IPS DF 6.9 (cell line): ENCODE measurements around the gene SARNP.

Experiments
- DNase-seq: peaks from one replicate; pipeline ENCODE4 v3.0.0-alpha.2; 2013; ENCODE audit warnings: low read depth, low spot score
- H3K27ac ChIP-seq: one replicate; pipeline ENCODE4 v1.5.1; 2013; ENCODE audit warnings: low read length, control low read depth
- H3K27me3 ChIP-seq: 2 replicates; pipeline ENCODE4 v1.6.1; 2013; ENCODE audit warnings: mild to moderate bottlenecking, low read length; ENCODE audit not compliant: control insufficient read depth, insufficient read depth
- H3K36me3 ChIP-seq: 2 replicates; pipeline ENCODE4 v1.6.1; 2013; ENCODE audit warnings: low read length; ENCODE audit not compliant: control insufficient read depth, insufficient read depth
- H3K4me1 ChIP-seq: 2 replicates; pipeline ENCODE4 v1.6.1; 2013; ENCODE audit warnings: low read length; ENCODE audit not compliant: control insufficient read depth, insufficient read depth
- H3K4me3 ChIP-seq: 2 replicates; pipeline ENCODE4 v1.5.1; 2013; ENCODE audit warnings: mild to moderate bottlenecking, low read length
- H3K9me3 ChIP-seq: 2 replicates; pipeline ENCODE4 v1.6.1; 2013; ENCODE audit warnings: low read length, inconsistent platforms; ENCODE audit not compliant: control insufficient read depth, insufficient read depth
- WGBS: extraction: QIAGEN DNeasy Blood & Tissue Kit; methylation state at CpG from one replicate; pipeline ENCODE4 v1.1.7; 2013; ENCODE audit warnings: mixed read lengths, missing lambda C conversion rate; ENCODE audit not compliant: insufficient read length, insufficient coverage; 5-methylcytosine and 5-hydroxymethylcytosine counted together

The SARNP gene

DNA sequence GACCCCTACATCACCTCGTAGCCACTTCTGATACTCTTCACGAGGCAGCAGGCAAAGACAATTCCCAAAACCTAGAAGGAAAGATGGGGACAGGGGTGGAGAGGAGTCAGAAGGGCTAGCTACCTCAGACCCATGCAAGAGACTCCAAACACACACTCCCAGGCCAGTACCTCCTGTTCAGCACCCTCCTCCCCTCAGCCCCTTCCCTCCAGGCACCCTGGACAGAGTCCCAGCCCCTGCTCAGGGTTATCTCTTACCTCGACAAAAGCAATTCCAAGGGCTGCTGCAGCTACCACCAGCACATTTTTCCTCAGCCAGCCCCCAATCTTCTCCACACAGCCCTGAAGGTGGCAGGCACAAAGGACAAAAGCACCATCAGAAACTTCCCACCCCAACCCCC lies 92.0 kb downstream of the SARNP start:
- Histone ChIP-seq H3K9me3 (no peaks in the 10 kb centered on the region), H3K36me3 (peaks cover 8% of the 10 kb centered on the region), H3K27me3 (no peaks in the 10 kb centered on the region), H3K27ac (no peak overlapping the region), H3K4me3 (no peak overlapping the region), H3K4me1 (no peaks in the 10 kb centered on the region)
- DNase-seq: no peak
- WGBS: no CpG with 5 or more reads among the region's 3 CpGs

- H3K4me3 ChIP-seq: no peak overlapping the region
- no peak for DNase-seq
- H3K27ac ChIP-seq: no peak overlapping the region
- H3K36me3 ChIP-seq: peaks cover 8% of the 10 kb centered on the region
- no peaks in the 10 kb centered on the region for H3K4me1 ChIP-seq
- H3K27me3 ChIP-seq: no peaks in the 10 kb centered on the region
- WGBS: no CpG with 5 or more reads among the region's 3 CpGs
- no peaks in the 10 kb centered on the region for H3K9me3 ChIP-seq
Observed at GRCh38 chr12:55724940-55725309, 92.6 kb downstream of the SARNP start.

DNA sequence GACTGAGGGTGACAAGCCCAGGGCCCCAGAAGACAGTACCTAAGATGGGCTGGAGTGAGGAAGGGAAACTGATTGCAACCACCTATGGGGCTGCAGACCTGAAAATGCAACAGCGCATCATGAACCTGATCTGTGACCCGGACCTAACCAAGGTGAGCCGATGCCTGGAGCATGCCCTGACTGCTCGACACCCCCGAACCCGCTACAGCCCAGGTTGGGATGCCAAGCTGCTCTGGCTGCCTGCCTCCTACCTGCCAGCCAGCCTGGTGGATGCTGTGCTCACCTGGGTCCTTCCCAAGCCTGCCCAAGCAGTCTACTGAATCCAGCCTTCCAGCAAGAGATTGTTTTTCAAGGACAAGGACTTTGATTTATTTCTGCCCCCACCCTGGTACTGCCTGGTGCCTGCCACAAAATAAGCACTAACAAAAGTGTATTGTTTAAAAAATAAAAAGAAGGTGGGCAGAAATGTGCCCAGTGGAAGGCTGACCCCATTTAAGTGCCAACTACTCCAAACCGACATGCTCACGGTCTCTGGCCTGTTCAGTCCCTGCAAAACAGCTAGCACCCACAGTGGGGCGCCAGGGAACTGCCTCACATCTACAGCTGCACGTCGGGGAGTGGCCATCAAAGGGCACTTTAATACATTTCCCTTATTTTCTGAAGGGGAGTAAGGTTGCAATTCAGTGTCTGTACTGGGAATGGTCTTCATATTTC lies 93.1 kb downstream of the SARNP start:
- no peaks in the 10 kb centered on the region for H3K27me3 ChIP-seq
- H3K36me3 ChIP-seq: peaks cover 8% of the 10 kb centered on the region
- no peaks in the 10 kb centered on the region for H3K4me1 ChIP-seq
- no peaks in the 10 kb centered on the region for H3K9me3 ChIP-seq
- no peak for DNase-seq
- H3K27ac ChIP-seq: no peak overlapping the region
- WGBS: no CpG with 5 or more reads among the region's 11 CpGs
- no peak overlapping the region for H3K4me3 ChIP-seq

DNA sequence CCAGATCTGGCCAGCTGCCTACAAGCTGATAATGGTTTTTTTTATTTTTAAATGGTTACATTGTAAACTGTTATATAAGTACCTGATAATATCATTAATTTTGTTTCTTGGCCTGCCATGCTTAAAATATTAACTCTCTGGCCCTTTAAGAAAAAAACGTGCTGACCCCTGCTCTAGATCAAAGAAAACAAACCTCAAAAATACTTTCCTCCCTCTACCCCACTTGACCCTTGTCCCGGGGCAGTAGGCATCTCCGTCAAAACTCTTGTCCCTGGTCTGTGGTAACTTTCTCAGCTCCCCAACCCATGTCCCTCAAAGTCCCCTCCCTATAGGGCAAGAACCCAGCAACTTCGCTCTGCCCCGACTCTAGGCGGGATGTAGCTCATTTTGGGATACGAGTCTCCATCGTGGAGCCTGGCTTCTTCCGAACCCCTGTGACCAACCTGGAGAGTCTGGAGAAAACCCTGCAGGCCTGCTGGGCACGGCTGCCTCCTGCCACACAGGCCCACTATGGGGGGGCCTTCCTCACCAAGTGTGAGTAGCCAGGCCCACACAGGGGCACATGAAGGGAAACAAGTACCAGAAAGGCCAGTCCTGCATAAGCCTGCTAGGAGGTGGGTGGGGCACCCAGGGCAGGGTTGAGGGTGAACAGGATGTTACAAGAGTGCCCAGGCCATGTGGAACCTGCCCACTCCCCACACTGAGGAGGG lies 93.9 kb downstream of the SARNP start:
- Histone ChIP-seq H3K9me3 (no peaks in the 10 kb centered on the region), H3K4me1 (peaks cover 3% of the 10 kb centered on the region), H3K27ac (no peak overlapping the region), H3K36me3 (peaks cover 8% of the 10 kb centered on the region), H3K4me3 (no peak overlapping the region), H3K27me3 (no peaks in the 10 kb centered on the region)
- no peak for DNase-seq
- no CpG with 5 or more reads among the region's 10 CpGs for WGBS

DNA sequence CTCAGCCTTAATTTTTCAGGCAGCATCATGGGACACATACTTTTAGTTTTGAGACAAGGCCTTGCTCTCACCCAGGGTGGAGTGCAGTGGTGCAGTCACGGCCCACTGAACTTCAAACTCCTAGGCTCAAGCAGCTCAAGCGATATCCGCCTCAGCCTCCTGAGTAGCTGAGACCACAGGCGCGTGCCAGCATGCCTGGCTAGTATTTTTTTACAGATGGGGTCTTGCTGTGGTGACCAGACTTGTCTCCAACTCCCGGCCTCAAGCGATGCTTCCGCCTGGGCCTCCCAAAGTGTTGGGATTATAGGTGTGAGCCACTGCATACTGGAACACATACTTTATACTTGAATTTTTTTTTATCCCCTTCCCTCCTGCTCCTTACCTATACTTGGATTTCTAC lies 94.6 kb downstream of the SARNP start:
- no peak overlapping the region for H3K4me3 ChIP-seq
- peaks cover 8% of the 10 kb centered on the region for H3K36me3 ChIP-seq
- H3K27me3 ChIP-seq: no peaks in the 10 kb centered on the region
- H3K4me1 ChIP-seq: peaks cover 5% of the 10 kb centered on the region
- H3K27ac ChIP-seq: no peak overlapping the region
- WGBS: no CpG with 5 or more reads among the region's 8 CpGs
- no peak for DNase-seq
- no peaks in the 10 kb centered on the region for H3K9me3 ChIP-seq

- no peaks in the 10 kb centered on the region for H3K27me3 ChIP-seq
- H3K4me1 ChIP-seq: peaks cover 11% of the 10 kb centered on the region
- no peaks in the 10 kb centered on the region for H3K9me3 ChIP-seq
- H3K36me3 ChIP-seq: peaks cover 8% of the 10 kb centered on the region
- no peak overlapping the region for H3K4me3 ChIP-seq
- H3K27ac ChIP-seq: no peak overlapping the region
- DNase-seq: no peak
- no CpG with 5 or more reads among the region's 14 CpGs for WGBS
Observed at GRCh38 chr12:55721601-55722213, 95.8 kb downstream of the SARNP start.

DNA sequence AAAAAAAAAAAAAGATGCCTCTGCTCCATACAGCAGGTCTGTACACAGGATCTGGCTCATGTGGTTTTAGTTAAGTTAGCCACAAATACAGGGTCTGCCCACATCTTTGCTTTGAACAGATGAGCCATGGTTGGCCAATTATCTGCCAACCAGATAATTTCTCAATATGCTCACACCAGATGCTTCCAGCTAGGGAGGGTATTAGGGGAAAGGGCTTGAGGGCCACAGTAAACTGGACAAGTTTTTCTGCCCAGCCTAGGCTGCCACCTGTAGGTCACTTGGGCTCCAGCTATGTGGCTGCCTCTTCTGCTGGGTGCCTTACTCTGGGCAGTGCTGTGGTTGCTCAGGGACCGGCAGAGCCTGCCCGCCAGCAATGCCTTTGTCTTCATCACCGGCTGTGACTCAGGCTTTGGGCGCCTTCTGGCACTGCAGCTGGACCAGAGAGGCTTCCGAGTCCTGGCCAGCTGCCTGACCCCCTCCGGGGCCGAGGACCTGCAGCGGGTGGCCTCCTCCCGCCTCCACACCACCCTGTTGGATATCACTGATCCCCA lies 96.6 kb downstream of the SARNP start:
- Histone ChIP-seq H3K27me3 (no peaks in the 10 kb centered on the region), H3K4me3 (no peak overlapping the region), H3K4me1 (peaks cover 11% of the 10 kb centered on the region), H3K9me3 (no peaks in the 10 kb centered on the region), H3K36me3 (peaks cover 5% of the 10 kb centered on the region), H3K27ac (no peak overlapping the region)
- WGBS: no CpG with 5 or more reads among the region's 9 CpGs
- no peak for DNase-seq

- DNase-seq: no peak
- Histone ChIP-seq H3K27ac (no peak within 1 kb of the TSS), H3K4me3 (no peak within 1 kb of the TSS), H3K36me3 (peaks cover 5% of the 10 kb centered on the region), H3K9me3 (no peaks in the 10 kb centered on the region), H3K4me1 (peaks cover 11% of the 10 kb centered on the region), H3K27me3 (no peaks in the 10 kb centered on the region)
- no CpG with 5 or more reads among the region's 6 CpGs for WGBS
Observed at GRCh38 chr12:55720071-55720564, 97.4 kb downstream of the SARNP start, which contains the start of gene RDH5. Gene RDH5, plus strand, starts transcription at chr12:55720393. Its CDS starts 792 bp downstream, at chr12:55721185.

DNA sequence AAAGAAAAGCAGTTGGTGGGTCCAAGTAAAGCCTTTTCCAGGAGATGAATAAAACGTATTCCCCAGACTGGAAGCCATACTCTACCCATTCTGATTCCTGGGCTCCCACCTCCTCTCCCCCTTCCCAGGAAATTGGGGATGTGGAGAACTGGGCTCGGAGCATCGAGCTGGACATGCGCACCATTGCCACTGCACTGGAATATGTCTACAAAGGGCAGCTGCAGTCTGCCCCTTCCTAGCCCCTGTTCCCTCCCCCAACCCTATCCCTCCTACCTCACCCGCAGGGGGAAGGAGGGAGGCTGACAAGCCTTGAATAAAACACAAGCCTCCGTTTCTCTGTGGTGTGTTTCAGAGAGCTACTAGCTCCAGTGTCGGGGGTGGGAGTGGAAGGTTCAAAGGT lies 98.2 kb downstream of the SARNP start:
- Histone ChIP-seq H3K4me3 (no peak overlapping the region), H3K9me3 (no peaks in the 10 kb centered on the region), H3K36me3 (peaks cover 5% of the 10 kb centered on the region), H3K4me1 (peaks cover 11% of the 10 kb centered on the region), H3K27me3 (no peaks in the 10 kb centered on the region), H3K27ac (no peak overlapping the region)
- no CpG with 5 or more reads among the region's 7 CpGs for WGBS
- no peak for DNase-seq

GRCh38 chr12:55718624-55719275 lies 98.8 kb downstream of the SARNP start:
- Histone ChIP-seq H3K4me3 (no peak overlapping the region), H3K4me1 (peaks cover 11% of the 10 kb centered on the region), H3K36me3 (no peaks in the 10 kb centered on the region; the same call in 1 of the 2 replicates), H3K27ac (no peak overlapping the region), H3K27me3 (no peaks in the 10 kb centered on the region), H3K9me3 (no peaks in the 10 kb centered on the region)
- no CpG with 5 or more reads among the region's 4 CpGs for WGBS
- DNase-seq: no peak
